HG02981 (cell line): ENCODE data around the gene TOMM70.
"Not testable (repeated sequence)": the region's sequence is repeated elsewhere in the genome, so short reads cannot be mapped to it uniquely, and the experiment has no call there.

ENCODE experiments used
- ATAC-seq: cut with Tn5 transposase; IDR thresholded peaks from one replicate; pipeline ENCODE4 v1.9.1; 2021; ENCODE audit warnings: mild to moderate bottlenecking, moderate library complexity; ENCODE audit not compliant: unreplicated experiment

TOMM70 gene

GRCh38 chr3:100366424-100366823 lies 34.5 kb downstream of the TOMM70 start:
- no peak for ATAC-seq

- ATAC-seq = no peak
Observed at GRCh38 chr3:100364421-100364820, 36.5 kb downstream of the TOMM70 start.

DNA sequence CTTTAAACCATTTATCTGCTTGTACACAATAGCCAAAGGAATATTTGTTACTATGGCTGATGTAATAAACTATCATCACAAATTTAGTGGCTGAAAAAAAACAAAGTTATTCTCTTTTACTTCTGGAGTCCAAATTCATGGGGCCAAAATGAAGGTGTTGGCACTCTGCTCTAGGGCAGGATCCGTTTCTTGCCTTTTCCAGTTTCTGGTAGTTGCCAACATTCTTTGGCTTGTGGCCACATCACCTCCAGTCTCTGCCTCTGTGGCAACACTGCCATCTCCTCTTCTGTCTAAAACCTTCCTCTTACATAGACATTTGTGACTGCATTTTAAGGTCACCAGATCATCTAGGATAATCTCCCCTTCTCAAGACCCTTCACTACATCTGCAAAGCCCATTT lies 39.0 kb downstream of the TOMM70 start:
- no peak for ATAC-seq

DNA sequence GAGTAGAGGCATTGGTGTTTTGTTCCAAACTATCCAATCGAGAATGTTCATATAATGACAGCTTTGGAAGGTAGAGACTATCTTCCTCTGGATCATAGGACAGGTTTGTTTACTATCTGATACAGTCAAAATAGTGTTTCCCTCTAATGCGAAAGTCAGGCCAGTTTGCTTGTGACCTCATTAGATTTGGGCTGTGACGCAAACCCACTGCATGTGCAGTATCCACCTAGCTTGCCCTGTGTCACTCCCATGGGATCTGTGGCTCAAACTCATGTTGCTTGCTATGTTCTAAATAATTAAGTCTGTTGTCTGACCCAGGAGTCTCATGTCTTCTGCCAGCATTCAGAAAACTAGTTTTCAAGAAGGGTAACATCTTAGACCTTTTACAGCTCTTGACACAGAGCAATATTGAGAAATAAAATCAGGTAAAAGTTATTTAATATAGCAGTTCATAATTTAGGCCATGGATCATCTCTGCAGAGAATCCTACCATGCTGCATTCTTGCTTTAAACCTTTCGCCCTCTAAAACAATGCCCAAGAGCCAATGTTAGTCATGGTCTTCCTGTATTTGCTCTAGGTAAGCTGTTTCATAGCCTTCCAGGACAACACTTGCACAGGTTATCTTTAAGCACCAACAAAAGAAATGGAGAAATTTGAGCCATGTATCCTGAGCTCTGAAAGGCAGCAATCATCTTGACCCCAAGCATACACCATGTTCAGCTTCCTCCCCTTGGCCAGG lies 40.0 kb downstream of the TOMM70 start:
- ATAC-seq = no peak

DNA sequence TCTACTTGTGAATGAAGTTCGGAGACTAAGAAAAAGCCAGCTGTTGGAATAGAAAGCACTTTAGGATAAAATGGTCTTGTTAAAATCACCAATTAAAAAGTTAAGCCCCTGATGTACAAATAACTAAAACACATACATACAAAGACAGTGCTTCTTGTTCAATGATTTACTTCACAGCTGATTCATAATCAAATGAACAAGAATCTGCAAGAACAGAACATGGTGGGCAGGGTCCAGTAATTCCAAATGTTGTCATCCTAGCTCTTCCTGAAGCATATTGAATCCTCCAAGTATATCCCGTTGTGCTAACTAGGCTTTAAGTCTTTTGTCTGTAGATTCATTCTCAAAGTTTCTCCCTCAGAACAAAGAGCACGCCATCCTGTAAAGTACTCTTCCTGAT lies 41.9 kb downstream of the TOMM70 start:
- no peak for ATAC-seq

GRCh38 chr3:100358413-100358812 lies 42.5 kb downstream of the TOMM70 start:
- ATAC-seq = no peak

DNA sequence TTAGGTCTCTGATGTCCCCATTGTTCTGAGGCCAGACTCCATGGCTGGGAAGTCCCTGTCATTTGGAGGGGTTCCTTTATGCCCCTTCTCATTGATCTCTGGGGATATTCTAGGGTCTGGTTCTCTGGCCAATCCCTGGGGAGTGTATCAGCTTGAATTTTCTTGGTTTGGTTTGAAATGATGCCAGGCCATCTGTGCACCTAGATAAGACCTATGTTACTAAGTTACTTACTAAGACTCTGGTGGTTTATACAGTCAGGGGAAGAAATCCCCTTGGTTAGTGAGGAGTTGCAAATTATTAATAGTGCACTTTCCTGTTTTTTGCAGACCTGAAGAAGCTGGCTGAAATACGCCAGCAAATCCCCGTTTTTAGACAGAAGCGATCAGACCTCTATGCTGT lies 46.0 kb downstream of the TOMM70 start:
- ATAC-seq = no peak

- ATAC-seq = no peak
Observed at GRCh38 chr3:100352296-100353231, 48.3 kb downstream of the TOMM70 start.

DNA sequence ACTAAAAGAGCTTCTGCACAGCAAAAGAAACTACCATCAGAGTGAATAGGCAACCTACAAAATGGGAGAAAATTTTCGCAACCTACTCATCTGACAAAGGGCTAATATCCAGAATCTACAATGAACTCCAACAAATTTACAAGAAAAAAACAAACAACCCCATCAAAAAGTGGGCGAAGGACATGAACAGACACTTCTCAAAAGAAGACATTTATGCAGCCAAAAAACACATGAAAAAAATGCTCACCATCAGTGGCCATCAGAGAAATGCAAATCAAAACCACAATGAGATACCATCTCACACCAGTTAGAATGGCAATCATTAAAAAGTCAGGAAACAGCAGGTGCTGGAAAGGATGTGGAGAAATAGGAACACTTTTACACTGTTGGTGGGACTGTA lies 49.1 kb downstream of the TOMM70 start:
- not testable (repeated sequence) for ATAC-seq

DNA sequence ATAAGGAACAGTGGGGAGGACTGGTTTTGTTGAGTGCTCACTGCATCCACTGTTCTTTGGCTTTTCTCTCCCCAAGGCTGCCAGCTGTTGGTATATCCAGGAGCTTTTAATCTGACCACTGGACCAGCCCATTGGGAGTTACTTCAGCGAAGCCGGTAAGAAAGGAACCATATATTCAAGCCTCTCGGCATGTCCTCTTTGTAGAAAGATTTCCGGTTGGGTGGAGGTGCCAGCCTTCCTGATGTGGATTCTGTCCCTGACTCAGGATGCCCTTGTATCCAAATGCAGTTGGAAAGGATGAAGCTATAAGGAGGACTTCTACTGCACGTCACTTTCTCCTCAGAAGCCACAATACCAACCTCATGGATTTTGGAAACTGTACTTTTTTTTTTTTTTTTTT lies 52.2 kb downstream of the TOMM70 start:
- ATAC-seq = no peak

- ATAC-seq = no peak
Observed at GRCh38 chr3:100340527-100340926, 60.4 kb downstream of the TOMM70 start.

DNA sequence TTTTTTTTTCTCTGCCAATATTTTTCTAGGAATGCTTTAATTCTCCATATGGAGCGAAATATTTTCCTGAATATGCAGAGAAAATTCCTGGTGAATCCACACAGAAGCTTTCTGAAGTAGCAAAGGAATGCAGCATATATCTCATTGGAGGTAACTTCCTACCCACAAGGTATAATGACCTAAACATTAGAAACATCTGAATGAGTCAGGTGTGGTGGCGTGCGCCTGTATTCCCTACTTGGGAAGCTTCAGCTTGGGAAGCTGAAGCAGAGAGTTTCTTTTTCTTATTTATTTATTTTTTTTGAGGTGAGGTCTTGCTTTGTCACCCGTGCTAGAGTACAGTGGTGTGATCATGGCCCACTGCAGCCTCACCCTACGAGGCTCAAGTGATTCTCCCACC lies 61.1 kb downstream of the TOMM70 start:
- no peak for ATAC-seq

- ATAC-seq = no peak
Observed at GRCh38 chr3:100338911-100339310, 62.0 kb downstream of the TOMM70 start.

GRCh38 chr3:100336229-100336628 lies 64.7 kb downstream of the TOMM70 start:
- ATAC-seq = not testable (repeated sequence)

DNA sequence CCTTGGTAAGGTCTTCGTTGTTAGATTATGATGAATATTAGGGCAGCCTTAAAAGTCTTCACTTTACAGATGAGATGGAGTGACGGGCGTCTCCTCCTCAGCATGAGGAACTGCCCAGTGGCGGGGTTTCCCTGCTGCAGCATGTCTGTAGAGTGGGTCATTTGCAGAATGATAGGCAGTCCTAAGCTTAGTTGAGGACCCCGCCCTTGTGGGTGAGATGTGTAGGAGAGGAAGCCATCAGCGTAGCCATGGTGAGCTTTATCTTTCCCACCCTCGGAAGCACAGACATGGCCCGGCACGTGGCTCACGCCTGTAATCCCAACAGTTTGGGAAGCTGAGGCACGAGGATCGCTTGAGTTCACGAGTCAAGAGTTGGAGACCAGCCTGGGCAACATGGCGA lies 65.5 kb downstream of the TOMM70 start:
- ATAC-seq = peak; percentile 44

- peak; percentile 95 for ATAC-seq
Observed at GRCh38 chr3:100334488-100335351, 66.2 kb downstream of the TOMM70 start, which contains the start of gene NIT2. Gene NIT2, plus strand, starts transcription at chr3:100334757. Its CDS starts 35 bp downstream, at chr3:100334792.

- ATAC-seq = peak; percentile 22
Observed at GRCh38 chr3:100333970-100334487, 66.9 kb downstream of the TOMM70 start.

- no peak for ATAC-seq
Observed at GRCh38 chr3:100333051-100333450, 67.8 kb downstream of the TOMM70 start.

GRCh38 chr3:100331660-100332059 lies 69.2 kb downstream of the TOMM70 start:
- ATAC-seq = no peak

GRCh38 chr3:100330651-100331050 lies 70.2 kb downstream of the TOMM70 start:
- no peak for ATAC-seq
